HG02938 (cell line): ENCODE data around the gene ZNF594.
"Not testable (repeated sequence)": the region's sequence is repeated elsewhere in the genome, so short reads cannot be mapped to it uniquely, and the experiment has no call there.

Experiments used
- ATAC-seq: cut with Tn5 transposase; IDR thresholded peaks from one replicate; pipeline ENCODE4 v1.9.1; 2021; ENCODE audit warnings: mild to moderate bottlenecking, moderate library complexity; ENCODE audit not compliant: unreplicated experiment

The ZNF594 gene

DNA sequence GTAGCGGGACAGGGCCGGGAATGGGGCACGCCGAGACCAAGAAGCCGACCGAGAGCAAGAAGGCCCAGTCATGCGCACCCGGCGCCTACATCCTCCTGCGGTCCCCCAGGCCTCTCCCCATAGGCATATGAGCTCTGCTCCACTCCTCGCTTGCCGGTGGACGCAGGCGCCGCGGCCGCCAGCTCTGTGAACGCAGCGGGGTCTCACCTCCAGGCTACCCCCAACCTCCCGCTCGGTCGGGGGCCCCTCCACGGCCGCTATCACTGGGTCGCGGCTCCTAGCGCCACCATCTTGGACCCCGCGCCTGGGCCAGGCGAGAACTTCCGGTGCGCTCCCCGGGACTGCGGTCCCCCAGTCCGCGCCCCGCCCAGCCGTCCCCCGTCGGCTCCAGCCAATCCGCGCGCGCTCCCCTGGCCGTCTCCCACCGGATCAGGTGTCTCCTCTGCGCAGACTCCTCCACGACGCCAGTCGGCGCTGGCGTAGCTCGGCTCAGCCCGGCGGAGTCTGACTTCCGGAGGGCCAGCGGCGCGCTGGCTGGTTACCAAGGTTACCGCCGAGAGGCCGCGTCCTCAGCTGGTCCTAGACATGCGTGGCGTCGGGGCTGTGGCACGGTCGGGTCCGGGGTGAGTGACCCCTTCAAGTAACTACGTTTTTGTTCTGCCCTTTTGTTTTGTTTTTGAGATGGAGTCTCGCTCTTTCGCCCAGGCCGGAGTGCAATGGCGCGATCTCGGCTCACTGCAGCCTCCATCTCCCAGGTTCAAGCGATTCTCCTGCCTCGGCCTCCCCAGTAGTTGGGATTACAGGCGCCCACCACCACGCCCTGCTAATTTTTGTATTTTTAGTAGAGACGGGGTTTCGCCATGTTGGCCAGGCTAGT lies at the start of gene ZNF594:
TSS of gene ZNF594 (minus strand) at position 328 of the 877 bp plus-strand sequence. CDS start 7,612 bp downstream, outside the sequence.
- ATAC-seq, result peak; percentile 92

DNA sequence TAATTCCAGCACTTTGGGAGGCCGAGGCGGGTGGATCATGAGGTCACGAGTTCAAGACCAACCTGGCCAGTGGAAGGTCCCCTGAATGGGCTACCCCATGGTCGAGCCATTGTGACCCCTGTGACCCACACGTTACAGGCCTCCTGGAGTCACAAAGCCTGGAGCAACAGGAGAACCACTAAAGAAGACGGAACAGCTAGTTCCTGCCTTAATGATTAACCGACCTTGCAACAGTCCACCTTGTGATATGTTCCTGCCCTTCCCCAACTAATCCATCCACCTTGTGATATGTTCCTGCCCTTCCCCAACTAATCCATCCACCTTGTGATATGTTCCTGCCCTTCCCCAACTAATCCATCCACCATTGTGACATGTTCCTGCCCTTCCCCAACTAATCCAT lies 48.1 kb upstream of the ZNF594 start:
- ATAC-seq, result not testable (repeated sequence)

DNA sequence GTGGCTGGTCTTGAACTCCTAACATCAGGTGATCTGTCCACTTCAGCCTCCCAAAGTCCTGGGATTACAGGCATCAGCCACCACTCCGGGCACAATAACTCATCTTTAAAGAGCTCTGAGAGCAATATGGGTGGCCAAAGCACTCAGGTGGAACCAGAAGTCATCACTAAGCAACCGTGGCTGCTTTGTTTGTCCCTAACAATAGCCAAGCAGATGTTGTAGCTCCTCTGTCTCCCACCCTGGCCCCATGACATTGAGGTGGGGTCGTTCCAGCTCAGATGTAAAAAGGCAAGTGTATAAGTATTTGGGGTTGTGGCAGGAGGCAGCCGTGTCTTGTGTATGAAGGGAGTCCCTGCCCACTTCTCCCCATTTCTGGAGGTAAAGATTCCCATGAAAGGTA lies 46.7 kb upstream of the ZNF594 start:
- no peak for ATAC-seq

DNA sequence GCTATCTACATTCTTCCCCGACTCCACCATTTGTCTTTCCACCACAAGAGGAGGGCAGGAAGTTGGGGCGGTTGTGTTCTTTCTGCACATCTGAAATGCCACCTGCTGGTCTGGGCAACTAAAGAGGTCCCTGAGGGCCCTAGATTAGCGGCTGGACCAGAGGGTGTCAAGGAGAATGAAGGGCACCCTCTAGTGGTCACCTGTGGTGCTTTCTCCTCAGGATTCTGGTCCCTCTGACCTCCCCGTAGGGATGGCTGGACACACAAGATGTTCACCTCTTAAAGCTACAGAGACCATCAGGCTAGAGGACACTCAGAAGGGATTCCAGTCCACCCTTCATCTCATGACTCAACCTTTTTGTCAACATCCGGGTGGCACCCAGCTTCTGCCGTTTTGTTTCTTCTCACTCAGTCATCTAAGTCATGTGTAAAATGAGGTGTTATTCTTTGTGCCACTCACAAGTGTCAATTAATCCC lies 45.9 kb upstream of the ZNF594 start:
- no peak for ATAC-seq

DNA sequence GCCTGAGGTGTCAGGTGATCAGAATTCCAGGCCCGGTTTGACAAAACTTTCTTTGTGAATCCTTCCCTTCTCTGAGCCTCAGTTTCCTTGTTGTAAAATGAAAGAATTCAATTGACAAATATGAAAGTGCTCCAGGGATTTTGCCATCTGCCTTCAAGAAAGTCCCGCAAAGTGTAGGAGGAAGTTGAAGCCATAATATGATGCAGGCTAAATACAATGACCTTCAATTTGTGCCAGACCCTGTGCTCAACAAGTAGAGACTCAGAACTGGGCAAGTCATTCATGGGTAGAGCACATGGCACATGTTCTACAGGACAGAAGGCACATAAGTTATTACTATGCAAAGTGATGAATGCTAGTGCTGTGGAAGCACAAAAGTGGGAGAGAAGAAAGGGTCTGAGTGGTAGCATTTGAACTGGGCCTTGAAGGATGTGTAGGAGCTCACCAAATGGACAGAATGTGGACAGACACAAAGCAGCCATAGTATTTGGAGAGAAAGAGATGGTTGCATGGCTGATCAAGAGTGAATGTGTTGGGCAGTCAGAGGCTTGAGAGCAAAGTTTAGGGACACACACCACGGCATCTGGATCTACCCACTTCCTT lies 45.4 kb upstream of the ZNF594 start:
- ATAC-seq, result no peak

DNA sequence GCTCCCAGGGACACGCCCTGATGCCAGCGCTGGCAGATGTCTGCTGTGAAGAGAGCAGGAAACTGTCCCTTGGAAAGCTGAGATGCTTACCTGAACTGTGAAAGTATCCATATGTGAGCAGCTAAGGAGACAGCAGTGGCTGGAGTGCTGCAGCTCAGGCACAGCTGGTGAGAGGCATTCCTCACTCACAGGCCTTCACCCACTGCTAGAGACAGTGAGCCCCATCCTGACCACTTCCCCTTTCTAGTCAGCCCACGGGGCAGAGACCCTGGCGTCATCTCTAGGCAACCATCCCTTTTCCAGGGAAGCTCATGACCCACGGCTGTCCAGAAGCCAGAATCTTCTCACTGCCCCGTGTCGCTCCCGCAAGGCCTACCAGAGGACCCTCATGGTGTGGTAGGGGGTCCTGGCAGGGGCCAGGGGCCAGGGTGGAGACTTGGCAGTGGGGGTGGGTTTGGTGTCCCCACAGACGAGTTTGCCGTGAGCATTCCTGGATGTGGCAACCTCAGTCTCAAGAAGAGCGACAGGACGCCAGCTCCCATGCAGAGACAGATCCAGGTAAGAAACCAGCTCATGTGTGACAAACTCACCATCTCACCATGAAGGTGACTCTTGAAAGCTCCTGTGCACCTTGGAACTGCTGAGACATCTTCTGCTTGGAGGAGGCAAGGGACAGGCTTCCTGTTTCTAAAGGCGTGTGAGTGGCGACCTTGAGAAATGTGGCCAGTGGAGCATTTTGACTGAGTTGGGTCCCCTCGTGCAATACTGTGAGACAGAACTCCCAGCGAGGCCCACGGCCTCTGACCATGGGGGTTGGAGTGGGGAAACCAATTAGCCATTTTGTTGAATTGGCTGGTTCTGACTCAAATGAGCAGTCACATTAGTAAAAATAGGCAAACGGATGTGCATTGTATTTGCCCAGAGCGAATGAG lies 43.2 kb upstream of the ZNF594 start, which contains the start of gene SCIMP:
TSS of gene SCIMP (minus strand) at position 216 of the 932 bp plus-strand sequence. CDS start at position 111, 105 bp downstream.
- ATAC-seq, result no peak

DNA sequence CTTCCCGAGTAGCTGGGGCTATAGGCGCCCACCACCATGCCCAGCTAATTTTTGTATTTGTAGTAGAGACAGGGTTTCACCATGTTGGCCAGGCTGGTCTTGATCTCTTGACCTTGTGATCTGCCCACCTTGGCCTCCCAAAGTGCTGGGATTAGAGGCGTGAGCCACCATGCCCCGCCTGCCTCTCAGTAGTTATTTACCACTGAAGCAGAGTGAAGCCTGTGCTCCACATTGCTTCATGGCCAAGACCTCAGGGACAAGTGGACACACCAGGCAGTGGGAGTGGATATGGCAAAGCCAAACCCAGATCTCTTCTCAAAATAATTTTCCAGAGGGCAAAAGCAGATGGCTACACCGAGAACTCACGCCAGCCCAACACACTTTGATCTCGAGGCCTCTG lies 41.8 kb upstream of the ZNF594 start:
- ATAC-seq, result not testable (repeated sequence)

DNA sequence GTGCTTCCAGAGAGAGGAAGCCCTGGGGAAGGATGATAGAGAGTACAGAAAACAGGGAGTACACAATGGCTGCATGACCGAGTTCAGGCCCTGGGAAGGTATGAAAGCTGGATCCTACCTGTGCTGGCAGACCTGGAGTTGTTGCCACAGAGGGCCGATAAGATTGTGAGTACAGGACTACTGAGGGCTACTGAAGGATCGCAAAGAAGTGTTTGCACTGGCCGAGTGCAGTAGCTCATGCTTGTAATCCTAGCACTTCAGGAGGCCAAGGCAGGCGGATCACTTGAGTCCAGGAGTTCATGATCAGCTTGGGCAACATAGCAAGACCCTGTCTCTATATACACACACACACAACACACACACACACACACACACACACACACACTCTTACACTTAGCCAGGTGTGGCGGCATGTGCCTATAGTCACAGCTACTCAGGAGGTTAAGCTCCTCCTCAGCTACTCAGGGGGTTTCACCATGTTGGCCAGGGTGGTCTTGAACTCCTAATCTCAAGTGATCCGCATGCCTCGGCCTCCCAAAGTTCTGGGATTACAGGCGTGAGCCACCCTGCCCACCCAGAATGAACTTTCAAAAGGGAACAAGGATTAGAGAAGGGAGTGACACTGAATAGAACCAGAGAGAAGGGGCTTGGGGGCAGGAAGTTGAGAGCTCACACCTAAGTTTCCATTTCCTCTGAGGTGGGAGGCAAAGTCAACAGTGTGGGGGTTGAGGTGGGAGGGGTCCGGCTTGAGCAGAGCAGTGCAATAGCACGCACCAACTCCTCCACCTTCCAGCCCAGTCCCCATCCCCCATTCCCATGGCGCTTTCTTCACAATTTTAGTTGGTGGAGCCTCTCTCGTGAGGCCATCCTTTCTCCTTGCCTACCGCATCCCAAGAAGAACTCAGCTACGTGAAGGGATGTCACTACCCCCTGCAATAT lies 35.5 kb upstream of the ZNF594 start:
- no peak for ATAC-seq

DNA sequence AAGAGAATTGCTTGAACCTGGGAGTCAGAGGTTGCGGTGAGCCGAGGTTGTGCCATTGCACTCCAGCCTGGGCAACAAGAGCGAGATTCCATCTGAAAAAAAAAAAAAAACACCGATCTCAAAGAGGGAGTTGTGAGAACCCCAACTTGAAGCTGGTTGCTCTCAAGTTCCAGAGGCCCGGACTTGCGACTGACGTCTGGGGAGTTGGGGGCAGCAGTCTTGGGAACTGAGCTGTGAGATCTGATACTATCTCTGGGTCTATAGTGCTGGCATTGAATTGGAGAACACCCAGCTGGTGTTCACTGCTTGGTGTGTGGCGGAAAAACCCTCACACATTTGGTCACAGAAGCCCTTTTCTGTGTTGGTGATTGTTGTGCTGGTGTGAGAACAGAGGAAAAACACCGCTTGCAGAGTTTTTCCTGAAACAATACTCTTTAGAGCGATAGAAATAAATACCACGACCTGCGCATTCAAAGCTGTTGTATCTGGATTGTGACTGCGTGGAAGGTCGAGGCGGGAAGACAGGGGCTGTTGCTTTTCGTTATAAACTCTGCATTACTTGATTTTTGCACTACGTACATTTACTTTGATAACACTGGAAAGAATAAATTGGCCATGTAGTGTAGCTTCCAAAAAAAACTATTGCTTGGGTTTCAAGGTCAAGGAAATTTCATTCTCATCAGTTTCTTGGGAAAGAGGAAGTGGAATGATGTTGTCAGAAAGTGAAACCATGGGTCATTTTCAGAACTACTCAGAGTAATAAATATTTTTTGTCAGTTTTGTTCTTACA lies 34.2 kb upstream of the ZNF594 start:
- no peak for ATAC-seq

DNA sequence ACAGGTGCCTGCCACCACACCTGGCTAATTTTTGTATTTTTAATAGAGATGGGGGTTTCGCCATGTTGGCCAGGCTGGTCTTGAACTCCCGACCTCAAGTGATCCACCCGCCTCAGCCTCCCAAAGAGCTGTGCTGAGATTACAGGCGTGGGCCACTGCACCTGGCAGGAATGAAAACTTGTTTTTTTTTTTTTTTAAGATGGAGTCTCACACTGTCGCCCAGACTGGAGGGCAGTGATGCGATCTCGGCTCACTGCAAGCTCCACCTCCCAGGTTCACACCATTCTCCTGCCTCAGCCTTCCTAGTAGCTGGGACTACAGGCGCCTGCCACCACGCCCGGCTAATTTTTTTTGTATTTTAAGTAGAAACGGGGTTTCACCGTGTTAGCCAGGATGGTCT lies 30.2 kb upstream of the ZNF594 start:
- not testable (repeated sequence) for ATAC-seq

DNA sequence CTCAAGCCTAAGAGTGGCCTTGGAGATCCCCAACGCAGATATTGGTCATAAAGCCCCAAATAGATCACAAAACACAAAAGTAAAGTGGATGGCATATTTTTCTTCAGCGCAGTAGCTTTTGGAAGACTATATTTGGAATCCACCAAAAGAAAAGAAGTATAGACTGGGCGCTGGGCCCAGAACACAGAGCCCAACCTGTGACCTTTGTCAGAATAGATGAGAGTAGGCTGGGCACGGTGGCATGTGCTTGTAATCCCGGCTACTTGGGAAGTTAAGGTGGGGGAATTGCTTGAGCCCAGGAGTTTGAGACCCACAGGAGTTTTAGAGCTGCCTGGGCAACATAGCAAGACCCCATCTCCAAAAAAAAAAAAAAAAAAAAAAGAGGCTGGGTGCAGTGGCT lies 28.4 kb upstream of the ZNF594 start:
- ATAC-seq, result no peak

DNA sequence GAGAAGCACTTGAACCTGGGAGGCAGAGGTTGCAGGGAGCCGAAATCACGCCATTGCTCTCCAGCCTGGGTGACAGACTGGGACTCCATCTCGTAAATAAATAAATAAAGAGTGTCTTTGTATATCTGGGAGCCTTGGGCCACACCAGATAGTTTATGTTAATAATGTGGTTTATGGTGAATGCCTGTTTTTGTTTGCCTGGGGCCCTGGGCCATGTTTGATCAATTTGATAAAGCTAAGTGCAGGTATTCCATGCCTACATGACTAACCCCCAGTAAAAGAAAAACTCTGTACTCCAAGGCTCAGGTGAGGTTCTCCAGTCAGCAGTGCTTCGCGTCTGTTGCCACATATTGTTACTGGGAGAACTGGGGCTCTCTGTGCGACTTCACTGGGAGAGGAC lies 27.9 kb upstream of the ZNF594 start:
- ATAC-seq, result no peak

DNA sequence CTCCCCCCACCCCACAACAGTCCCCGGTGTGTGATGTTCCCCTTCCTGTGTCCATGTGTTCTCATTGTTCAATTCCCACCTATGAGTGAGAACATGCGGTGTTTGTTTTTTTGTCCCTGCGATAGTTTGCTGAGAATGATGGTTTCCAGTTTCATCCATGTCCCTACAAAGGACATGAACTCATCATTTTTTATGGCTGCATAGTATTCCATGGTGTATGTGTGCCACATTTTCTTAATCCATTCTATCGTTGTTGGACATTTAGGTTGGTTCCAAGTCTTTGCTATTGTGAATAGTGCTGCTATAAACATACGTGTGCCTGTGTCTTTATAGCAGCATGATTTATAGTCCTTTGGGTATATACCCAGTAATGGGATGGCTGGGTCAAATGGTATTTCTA lies 25.9 kb upstream of the ZNF594 start:
- not testable (repeated sequence) for ATAC-seq

DNA sequence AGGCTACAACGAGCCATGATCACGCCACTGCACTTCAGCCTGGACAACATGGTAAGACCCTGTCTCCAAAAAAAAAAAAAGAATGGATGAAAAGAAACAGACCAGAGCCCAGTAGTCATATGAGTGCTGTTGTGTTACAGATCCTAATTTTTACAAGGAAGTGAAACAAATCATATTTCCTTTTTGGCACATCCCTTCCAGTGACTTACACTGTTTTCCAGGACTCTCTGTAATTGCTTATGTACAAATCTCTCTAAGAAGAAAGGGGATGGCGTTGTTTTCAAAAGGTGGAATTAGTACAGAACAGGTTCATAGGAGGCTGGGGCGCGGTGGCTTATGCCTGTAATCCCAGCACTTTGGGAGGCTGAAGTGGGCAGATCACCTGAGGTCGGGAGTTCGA lies 19.8 kb upstream of the ZNF594 start:
- ATAC-seq, result no peak

DNA sequence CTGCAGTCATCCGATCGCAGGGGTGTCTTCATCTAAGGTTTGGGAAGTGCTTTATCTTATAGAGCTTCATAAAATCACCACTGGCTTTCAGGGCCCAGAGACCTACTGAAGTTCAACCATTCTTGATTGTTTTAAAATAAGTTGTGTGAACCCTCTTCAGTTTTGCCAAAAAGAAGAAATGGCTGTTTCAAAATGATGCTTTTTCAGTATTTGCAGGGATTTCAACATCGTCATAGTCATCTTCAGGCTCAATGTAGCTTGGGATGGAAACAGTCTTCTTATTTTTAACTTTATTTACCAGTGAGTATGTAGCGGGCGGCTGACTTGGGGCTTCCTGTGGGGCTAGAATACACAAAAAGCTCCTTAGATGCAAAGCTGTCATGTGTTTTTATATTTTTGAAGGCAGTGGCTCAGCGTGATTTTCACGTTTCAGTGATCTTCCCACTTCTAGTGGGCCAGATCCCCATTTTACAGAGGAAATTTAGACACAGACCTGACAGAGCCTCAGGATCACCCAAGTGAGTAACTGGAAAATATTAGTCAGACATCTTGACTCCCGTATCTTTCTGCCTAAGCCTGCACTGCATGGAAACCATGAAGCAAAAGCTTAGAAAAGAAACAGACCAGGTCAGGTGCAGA lies 19.1 kb upstream of the ZNF594 start:
- ATAC-seq, result no peak

DNA sequence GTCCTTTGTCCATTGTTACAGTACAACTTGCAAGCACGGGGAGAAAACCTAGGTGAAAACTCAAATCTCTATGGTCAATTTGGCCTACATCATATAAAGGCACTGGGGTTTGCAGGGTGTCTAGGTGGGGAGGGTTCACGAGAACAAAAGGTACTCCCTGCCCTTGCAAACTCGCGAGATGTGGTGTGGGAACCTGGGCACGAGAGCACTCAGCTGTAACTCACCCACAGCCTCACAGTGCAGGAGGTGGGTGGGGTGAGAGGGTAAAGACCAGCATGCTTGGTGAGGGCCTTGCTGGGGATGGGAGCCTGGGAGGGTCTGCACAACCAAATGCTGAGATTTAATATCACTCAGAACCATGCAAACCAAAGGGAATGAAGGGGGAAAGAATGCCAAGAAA lies 18.4 kb upstream of the ZNF594 start:
- no peak for ATAC-seq

DNA sequence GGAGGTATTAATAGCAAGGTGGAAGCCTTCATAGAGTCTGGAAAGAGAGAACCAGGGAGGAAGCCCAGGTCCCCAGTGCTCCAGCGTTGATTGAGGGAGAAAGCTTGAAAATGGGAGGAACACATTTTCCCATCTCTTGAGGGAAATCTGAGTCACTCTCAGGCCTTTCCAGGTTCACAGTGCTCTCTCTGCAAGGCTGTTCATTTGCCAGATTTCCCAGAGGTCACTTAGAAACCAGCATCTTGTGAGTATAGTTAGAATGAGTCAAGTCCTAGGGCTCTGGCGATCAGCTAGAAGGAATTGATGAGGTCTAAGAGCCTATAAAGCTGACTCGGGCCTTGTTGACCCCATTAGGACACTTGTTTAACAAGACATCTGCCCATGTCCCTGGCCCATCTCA lies 17.7 kb upstream of the ZNF594 start:
- ATAC-seq, result no peak

DNA sequence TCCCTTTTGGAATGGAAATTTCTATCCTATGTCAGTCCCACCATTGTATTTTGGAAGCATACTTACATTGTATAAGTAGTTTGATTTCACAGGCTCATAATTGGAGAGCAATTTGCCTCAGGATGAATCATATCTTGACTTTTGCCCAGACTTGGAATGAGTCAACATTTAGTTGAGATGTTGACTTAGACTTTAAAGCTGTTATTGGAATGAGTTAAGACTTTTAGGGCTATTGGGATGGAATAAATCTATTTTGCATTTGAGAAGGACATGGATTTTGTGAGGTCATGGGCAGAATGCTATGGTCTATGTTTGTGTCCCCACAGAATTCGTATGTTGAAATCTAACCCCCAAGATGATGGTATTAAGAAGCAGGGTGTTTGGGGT lies 12.2 kb upstream of the ZNF594 start:
- no peak for ATAC-seq
